Parathyroid adenoma (tissue), 2 donors: ENCODE results near the gene TRERF1.

Source experiments
- H2AFZ ChIP-seq: fragments of 300-600 bp; sonication (generic); one replicate; pipeline ENCODE4 v1.7.0; 2017; ENCODE audit warnings: antibody characterized with exemption, mild to moderate bottlenecking
- H3K27ac ChIP-seq: fragments of 300-600 bp; sonication (generic); one replicate; pipeline ENCODE4 v1.7.0; 2017
- H3K27me3 ChIP-seq: fragments of 300-600 bp; sonication (generic); one replicate; pipeline ENCODE4 v1.7.0; 2017; ENCODE audit warnings: low read length; ENCODE audit not compliant: control insufficient read depth, insufficient read depth
- H3K36me3 ChIP-seq: fragments of 300-600 bp; sonication (generic); one replicate; pipeline ENCODE4 v1.7.0; 2017; ENCODE audit warnings: low read length; ENCODE audit not compliant: control insufficient read depth, insufficient read depth
- H3K4me1 ChIP-seq: fragments of 300-600 bp; sonication (generic); one replicate; pipeline ENCODE4 v1.7.0; 2017; ENCODE audit warnings: control low read depth
- H3K4me2 ChIP-seq: fragments of 300-600 bp; sonication (generic); one replicate; pipeline ENCODE4 v1.7.0; 2017; ENCODE audit warnings: low read length
- H3K4me3 ChIP-seq: fragments of 300-600 bp; sonication (generic); one replicate; pipeline ENCODE4 v1.7.0; 2017; ENCODE audit warnings: low read depth, low read length
- H3K79me2 ChIP-seq: fragments of 300-600 bp; sonication (generic); one replicate; pipeline ENCODE4 v1.7.0; 2017; ENCODE audit warnings: control low read depth
- H3K9ac ChIP-seq: fragments of 300-600 bp; sonication (generic); one replicate; pipeline ENCODE4 v1.7.0; 2017; ENCODE audit warnings: mild to moderate bottlenecking
- H3K9me3 ChIP-seq: fragments of 300-600 bp; sonication (generic); one replicate; pipeline ENCODE4 v1.7.0; 2017; ENCODE audit warnings: low read length; ENCODE audit not compliant: control insufficient read depth
- TF ChIP-seq, protein P1 (sequence below): fragments of 300-600 bp; sonication (generic); IDR thresholded peaks from one replicate; pipeline ENCODE4 v1.7.0; 2017; ENCODE audit warnings: antibody characterized with exemption, mild to moderate bottlenecking
- donor health status: primary hyperparathyroidism.

TRERF1 gene

DNA sequence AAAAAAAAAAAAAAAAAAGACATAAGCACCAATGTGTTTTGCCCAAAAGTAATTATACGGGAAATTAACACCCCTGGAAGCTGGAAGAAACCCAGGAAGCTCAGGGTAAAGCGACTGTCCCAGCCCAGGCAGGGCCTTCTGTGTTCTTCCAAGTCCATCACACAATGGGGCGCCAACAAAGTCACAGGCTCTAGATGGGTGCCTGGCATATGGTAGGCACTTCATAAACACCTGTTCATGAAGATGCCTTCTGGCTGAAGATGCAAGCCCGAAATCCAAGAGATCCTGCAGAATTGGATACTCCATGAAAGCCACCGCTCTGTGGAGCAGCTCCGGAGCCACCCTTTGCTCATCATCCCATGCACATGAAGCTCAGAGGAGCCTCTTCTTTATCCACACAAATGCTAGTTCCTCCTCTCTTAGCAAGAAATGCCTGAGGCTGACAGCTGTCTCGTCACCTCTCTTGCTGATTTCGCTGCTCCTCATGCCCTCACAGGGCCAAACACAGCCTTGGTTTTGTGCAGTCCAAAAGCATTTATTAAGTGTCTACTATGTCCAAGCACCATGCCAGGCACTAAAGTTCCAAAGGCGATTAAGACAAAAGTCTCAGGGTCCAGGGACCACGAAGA lies 76.6 kb downstream of the TRERF1 start:
- Histone ChIP-seq H3K4me3 (no peak overlapping the region), H3K9ac (no peak overlapping the region), H3K9me3 (no peaks in the 10 kb centered on the region), H3K79me2 (peaks cover 36% of the 10 kb centered on the region), H3K4me1 (no peaks in the 10 kb centered on the region), H3K36me3 (no peaks in the 10 kb centered on the region), H3K27me3 (no peaks in the 10 kb centered on the region), H3K27ac (no peak overlapping the region), H3K4me2 (no peak overlapping the region), H2AFZ (no peak overlapping the region)
- TF ChIP-seq, protein P1, sequence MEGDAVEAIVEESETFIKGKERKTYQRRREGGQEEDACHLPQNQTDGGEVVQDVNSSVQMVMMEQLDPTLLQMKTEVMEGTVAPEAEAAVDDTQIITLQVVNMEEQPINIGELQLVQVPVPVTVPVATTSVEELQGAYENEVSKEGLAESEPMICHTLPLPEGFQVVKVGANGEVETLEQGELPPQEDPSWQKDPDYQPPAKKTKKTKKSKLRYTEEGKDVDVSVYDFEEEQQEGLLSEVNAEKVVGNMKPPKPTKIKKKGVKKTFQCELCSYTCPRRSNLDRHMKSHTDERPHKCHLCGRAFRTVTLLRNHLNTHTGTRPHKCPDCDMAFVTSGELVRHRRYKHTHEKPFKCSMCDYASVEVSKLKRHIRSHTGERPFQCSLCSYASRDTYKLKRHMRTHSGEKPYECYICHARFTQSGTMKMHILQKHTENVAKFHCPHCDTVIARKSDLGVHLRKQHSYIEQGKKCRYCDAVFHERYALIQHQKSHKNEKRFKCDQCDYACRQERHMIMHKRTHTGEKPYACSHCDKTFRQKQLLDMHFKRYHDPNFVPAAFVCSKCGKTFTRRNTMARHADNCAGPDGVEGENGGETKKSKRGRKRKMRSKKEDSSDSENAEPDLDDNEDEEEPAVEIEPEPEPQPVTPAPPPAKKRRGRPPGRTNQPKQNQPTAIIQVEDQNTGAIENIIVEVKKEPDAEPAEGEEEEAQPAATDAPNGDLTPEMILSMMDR = no peak

DNA sequence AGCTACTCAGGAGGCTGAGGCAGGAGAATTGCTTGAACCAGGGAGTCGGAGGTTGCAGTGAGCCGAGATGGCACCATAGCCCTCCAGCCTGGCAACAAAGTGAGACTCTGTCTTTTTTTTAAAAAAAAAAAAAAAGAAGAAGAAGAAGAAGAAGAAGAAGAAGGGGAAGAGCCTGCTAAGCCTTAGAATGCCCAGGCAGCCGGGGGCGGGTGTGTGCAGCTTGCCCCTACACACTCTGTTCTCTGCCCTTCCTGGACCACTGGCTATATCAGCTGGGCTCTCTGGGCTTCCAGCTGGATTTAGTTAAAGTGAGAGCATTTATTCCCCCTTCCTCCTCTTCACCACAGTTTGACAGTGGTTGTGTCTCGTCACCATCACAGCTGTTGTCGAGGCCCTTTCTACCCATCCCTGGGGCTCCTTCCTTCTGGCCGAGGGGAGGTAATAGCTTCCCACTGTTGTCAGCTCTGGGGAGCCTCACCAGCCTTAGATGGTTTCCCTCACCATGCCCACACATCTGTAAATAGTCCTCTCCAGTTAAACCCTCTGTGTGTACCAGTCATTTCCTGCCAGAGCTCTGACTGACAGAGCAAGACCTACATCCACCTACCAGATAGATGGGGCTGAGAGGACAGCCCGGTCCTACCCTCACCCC lies 77.6 kb downstream of the TRERF1 start:
- TF ChIP-seq, protein P1 = no peak
- Histone ChIP-seq H3K4me1 (no peaks in the 10 kb centered on the region), H3K9me3 (no peaks in the 10 kb centered on the region)

DNA sequence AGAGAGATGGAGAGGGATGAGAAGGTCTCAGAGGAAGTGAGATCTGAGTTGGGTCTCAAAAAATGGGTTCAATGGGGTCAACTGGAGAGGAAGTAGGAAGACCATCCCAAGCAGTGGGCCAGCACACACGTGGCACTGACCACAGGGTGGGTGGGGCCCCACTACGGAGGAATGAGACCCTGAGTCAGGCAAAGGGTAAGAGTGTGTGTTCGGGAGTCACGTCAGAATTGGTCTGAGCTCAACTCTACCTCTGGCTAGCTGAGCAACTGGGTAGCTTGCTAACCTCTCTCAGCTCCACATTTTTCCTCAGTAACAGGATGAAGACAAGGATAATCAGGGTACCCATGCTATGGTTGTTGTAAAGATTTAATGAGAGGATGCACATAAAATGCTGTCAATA lies 79.0 kb downstream of the TRERF1 start:
- Histone ChIP-seq H3K4me3 (no peak overlapping the region), H3K36me3 (no peaks in the 10 kb centered on the region), H3K9ac (no peak overlapping the region), H3K27ac (no peak overlapping the region), H3K4me1 (no peaks in the 10 kb centered on the region), H3K27me3 (no peaks in the 10 kb centered on the region), H2AFZ (no peak overlapping the region), H3K4me2 (no peak overlapping the region), H3K9me3 (no peaks in the 10 kb centered on the region), H3K79me2 (peaks cover 23% of the 10 kb centered on the region)
- TF ChIP-seq, protein P1 = no peak

More for the DNA sequence above, 77.6 kb downstream of the TRERF1 start:
- Histone ChIP-seq H3K4me3 (no peak overlapping the region), H3K36me3 (no peaks in the 10 kb centered on the region), H3K4me2 (no peak overlapping the region), H2AFZ (no peak overlapping the region), H3K9ac (no peak overlapping the region), H3K27me3 (no peaks in the 10 kb centered on the region), H3K79me2 (peaks cover 28% of the 10 kb centered on the region), H3K27ac (no peak overlapping the region)

DNA sequence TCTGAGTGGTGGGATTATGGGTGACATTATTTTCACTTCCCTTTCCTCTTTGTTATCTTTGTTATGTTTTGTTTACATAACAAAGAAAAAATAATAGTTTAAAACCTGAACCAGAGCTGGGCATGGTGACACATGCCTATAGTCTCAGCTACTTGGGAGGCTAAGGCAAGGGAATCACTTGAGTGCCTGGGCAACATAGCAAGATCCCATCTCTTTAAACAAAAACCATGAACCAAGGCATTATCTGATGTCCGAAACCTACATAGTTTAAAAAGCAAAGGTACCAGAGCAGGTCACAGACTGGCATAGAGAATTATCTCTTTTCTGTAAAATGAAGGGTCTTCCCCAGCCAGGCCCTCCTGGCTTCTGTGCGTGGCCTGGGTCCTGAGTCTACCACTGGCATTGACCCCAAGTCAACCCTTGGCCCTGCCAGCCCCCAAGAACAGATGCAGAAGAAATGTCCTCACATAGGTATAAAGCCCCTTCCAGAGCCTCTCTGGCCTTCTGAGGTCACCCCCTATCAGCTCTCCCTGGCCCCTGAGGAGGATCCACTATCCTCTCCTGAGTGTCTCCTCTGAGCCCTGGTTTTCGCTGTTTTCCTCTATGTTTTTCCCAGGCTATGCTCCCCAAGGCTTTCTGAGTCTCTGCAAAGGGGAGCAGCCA lies 81.3 kb downstream of the TRERF1 start:
- Histone ChIP-seq H3K27ac (no peak overlapping the region), H3K9me3 (no peaks in the 10 kb centered on the region), H3K4me3 (no peak overlapping the region), H3K27me3 (no peaks in the 10 kb centered on the region), H3K36me3 (no peaks in the 10 kb centered on the region), H2AFZ (no peak overlapping the region), H3K4me1 (peaks cover 6% of the 10 kb centered on the region), H3K9ac (no peak overlapping the region), H3K4me2 (no peak overlapping the region), H3K79me2 (peaks cover 18% of the 10 kb centered on the region)
- TF ChIP-seq, protein P1 = no peak
